ENCODE results near the gene OR2W1.

OR2W1 gene

GRCh38 chr6:28995093-28995650 lies 49.8 kb downstream of the OR2W1 start:
- no peak for DNase-seq

All from NCI-H2171 treated with DMSO at 0.1 percent for 48 hours (cell line).